ENCODE data around the gene LITAF. TPM values are rescaled to one million over a fixed set of nuclear protein-coding genes. Genes with fewer than 3 reads are reported as not detected.

The LITAF gene
- total RNA-seq, 6 donors from 2014 or later: 65.8 to 281 (median 113) TPM

- no peaks in the 10 kb centered on the region for H3K27me3 ChIP-seq
- peak overlapping the region in 3 of 4 donors; percentile 82 to 88 (median 84) for H3K4me3 ChIP-seq
- 77 to 78% methylated on average over 6 to 14 of the region's 14 CpGs for WGBS, 2 donors
- H3K36me3 ChIP-seq: no peaks in the 10 kb centered on the region
- DNase-seq (no peak), ATAC-seq (ENCODE audit: low FRiP score in 2 of 2) (no peak)
- H3K9me3 ChIP-seq: no peaks in the 10 kb centered on the region
- H3K27ac ChIP-seq: peak overlapping the region; percentile 94 to 100 (median 98)
- H3K4me1 ChIP-seq: peaks cover 22 to 44% (median 29%) of the 10 kb centered on the region in 4 donors
- TF ChIP-seq CTCF (IDR thresholded peaks at IDR 0.05): no peak
- no peak for TF ChIP-seq POLR2A (IDR thresholded peaks at IDR 0.05)
- TF ChIP-seq POLR2AphosphoS5 (IDR thresholded peaks at IDR 0.05): no peak
- TF ChIP-seq EP300 (IDR thresholded peaks at IDR 0.05): no peak
Observed at GRCh38 chr16:11587643-11588247, 1.0 kb upstream of the LITAF start.

- Histone ChIP-seq H3K9me3 (no peaks in the 10 kb centered on the region), H3K27ac (peak overlapping the region; percentile 94 to 100 (median 98)), H3K4me1 (peaks cover 27 to 50% (median 33%) of the 10 kb centered on the region in 4 donors), H3K36me3 (no peaks in the 10 kb centered on the region), H3K4me3 (peak overlapping the region; percentile 62 to 88 (median 83)), H3K27me3 (no peaks in the 10 kb centered on the region)
- DNase-seq (no peak), ATAC-seq (ENCODE audit: low FRiP score in 2 of 2) (peak in 1 of 2 donors; percentile 45)
- TF ChIP-seq POLR2AphosphoS5 (IDR thresholded peaks at IDR 0.05) (no peak), CTCF (IDR thresholded peaks at IDR 0.05) (peak in 2 of 6 experiments; percentile 20 to 25), POLR2A (IDR thresholded peaks at IDR 0.05) (peak in 1 of 4 donors; percentile 50), EP300 (IDR thresholded peaks at IDR 0.05) (no peak)
- 3 to 4% methylated on average over 9 to 32 of the region's 48 CpGs for WGBS, 2 donors
Observed at GRCh38 chr16:11586378-11586855, 302 bp downstream of the LITAF start.

GRCh38 chr16:11585460-11586377 is 1.0 kb downstream of the LITAF start:
- WGBS, 2 donors: 10 to 40% methylated on average over 25 to 27 of the region's 29 CpGs
- no peaks in the 10 kb centered on the region for H3K36me3 ChIP-seq
- H3K27me3 ChIP-seq: no peaks in the 10 kb centered on the region
- ATAC-seq (ENCODE audit: low FRiP score in 2 of 2): peak; percentile 6 to 64
- H3K27ac ChIP-seq: peak overlapping the region; percentile 94 to 100 (median 98)
- no peaks in the 10 kb centered on the region for H3K9me3 ChIP-seq
- peaks cover 27 to 51% (median 33%) of the 10 kb centered on the region in 4 donors for H3K4me1 ChIP-seq
- peak overlapping the region; percentile 62 to 88 (median 83) for H3K4me3 ChIP-seq
- TF ChIP-seq POLR2AphosphoS5 (IDR thresholded peaks at IDR 0.05): peak; percentile 11 to 36
- peak in 2 of 4 donors; percentile 24 to 60 for TF ChIP-seq POLR2A (IDR thresholded peaks at IDR 0.05)
- no peak for TF ChIP-seq EP300 (IDR thresholded peaks at IDR 0.05)
- peak; percentile 41 to 87 for DNase-seq

GRCh38 chr16:11583889-11584565 is 2.7 kb downstream of the LITAF start:
- Histone ChIP-seq H3K27me3 (no peaks in the 10 kb centered on the region), H3K36me3 (no peaks in the 10 kb centered on the region), H3K4me1 (peaks cover 27 to 54% (median 35%) of the 10 kb centered on the region in 4 donors), H3K9me3 (no peaks in the 10 kb centered on the region), H3K4me3 (peak overlapping the region in 3 of 4 donors; percentile 82 to 88 (median 84)), H3K27ac (peak overlapping the region; percentile 94 to 100 (median 98))
- ATAC-seq (ENCODE audit: low FRiP score in 2 of 2) (peak; percentile 9 to 38), DNase-seq (peak in 1 of 2 donors; percentile 58)
- 2 to 19% methylated on average over 7 of the region's 7 CpGs for WGBS, 2 donors
- TF ChIP-seq EP300 (IDR thresholded peaks at IDR 0.05) (no peak), POLR2A (IDR thresholded peaks at IDR 0.05) (peak in 1 of 4 donors; percentile 44)

- H3K27me3 ChIP-seq: no peaks in the 10 kb centered on the region
- peak in 1 of 2 donors; percentile 3 for ATAC-seq (ENCODE audit: low FRiP score in 2 of 2)
- no peak for DNase-seq
- H3K4me1 ChIP-seq: peaks cover 27 to 54% (median 35%) of the 10 kb centered on the region in 4 donors
- H3K36me3 ChIP-seq: no peaks in the 10 kb centered on the region
- TF ChIP-seq POLR2A (IDR thresholded peaks at IDR 0.05) (no peak), POLR2AphosphoS5 (IDR thresholded peaks at IDR 0.05) (no peak), EP300 (IDR thresholded peaks at IDR 0.05) (no peak), CTCF (IDR thresholded peaks at IDR 0.05) (no peak)
- peak overlapping the region in 1 of 4 donors; percentile 82 for H3K4me3 ChIP-seq
- WGBS, 2 donors: 58 to 66% methylated on average over 7 of the region's 7 CpGs
- peak overlapping the region; percentile 94 to 100 (median 98) for H3K27ac ChIP-seq
- no peaks in the 10 kb centered on the region for H3K9me3 ChIP-seq
Observed at GRCh38 chr16:11583166-11583565, 3.6 kb downstream of the LITAF start.
